NCI-H510A (cell line): ENCODE data around the gene CD244.
"Not testable (repeated sequence)": the region's sequence is repeated elsewhere in the genome, so short reads cannot be mapped to it uniquely, and the experiment has no call there.

ENCODE experiments used
- DNase-seq: peaks from one replicate; lab custom pipeline; 2025; lab: John Stamatoyannopoulos, UW

The CD244 gene

GRCh38 chr1:160862203-160863060 lies at the start of gene CD244:
Gene CD244, minus strand, starts transcription at chr1:160862887. Its CDS starts 210 bp downstream, at chr1:160862677.
- DNase-seq, result no peak

GRCh38 chr1:160911925-160912324 lies 49.2 kb upstream of the CD244 start:
- no peak for DNase-seq

- no peak for DNase-seq
These were observed 48.8 kb upstream of the CD244 start for GRCh38 chr1:160911441-160911840.

- DNase-seq, result no peak
These were observed 47.6 kb upstream of the CD244 start for GRCh38 chr1:160910170-160910750.

GRCh38 chr1:160907976-160908375 lies 45.3 kb upstream of the CD244 start:
- DNase-seq, result no peak

GRCh38 chr1:160905617-160905989 lies 42.9 kb upstream of the CD244 start:
- DNase-seq, result no peak

- no peak for DNase-seq
These were observed 42.3 kb upstream of the CD244 start for GRCh38 chr1:160904783-160905616.

GRCh38 chr1:160902251-160902650 lies 39.6 kb upstream of the CD244 start:
- not testable (repeated sequence) for DNase-seq

- DNase-seq, result no peak
These were observed 39.1 kb upstream of the CD244 start for GRCh38 chr1:160901768-160902167.

GRCh38 chr1:160900683-160901082 lies 38.0 kb upstream of the CD244 start:
- not testable (repeated sequence) for DNase-seq

GRCh38 chr1:160894368-160895135 lies 31.9 kb upstream of the CD244 start:
- DNase-seq, result not testable (repeated sequence)

- no peak for DNase-seq
These were observed 28.8 kb upstream of the CD244 start for GRCh38 chr1:160891474-160891873.

- no peak for DNase-seq
These were observed 26.2 kb upstream of the CD244 start for GRCh38 chr1:160888926-160889325.

- no peak for DNase-seq
These were observed 24.4 kb upstream of the CD244 start for GRCh38 chr1:160887071-160887470.

- DNase-seq, result no peak
These were observed 22.4 kb upstream of the CD244 start, which contains the start of gene ITLN1 for GRCh38 chr1:160885042-160885441. Gene ITLN1, minus strand, starts transcription at chr1:160885180. Its CDS starts 303 bp downstream, at chr1:160884877.

GRCh38 chr1:160884579-160884978 lies 21.9 kb upstream of the CD244 start:
- no peak for DNase-seq

GRCh38 chr1:160883581-160884513 lies 21.2 kb upstream of the CD244 start:
- DNase-seq, result no peak

- no peak for DNase-seq
These were observed 19.9 kb upstream of the CD244 start for GRCh38 chr1:160882582-160882981.

GRCh38 chr1:160881264-160881663 lies 18.6 kb upstream of the CD244 start:
- DNase-seq, result not testable (repeated sequence)

- DNase-seq, result no peak
These were observed 17.5 kb upstream of the CD244 start for GRCh38 chr1:160880216-160880615.

GRCh38 chr1:160879056-160879455 lies 16.4 kb upstream of the CD244 start:
- no peak for DNase-seq
